ENCODE measurements around the gene CCHCR1. TPM values are rescaled to one million over a fixed set of nuclear protein-coding genes. Genes with fewer than 3 reads are reported as not detected.

CCHCR1 gene
- total RNA-seq, 2 donors from 2014 or later: 17.9 to 18.0 TPM

DNA sequence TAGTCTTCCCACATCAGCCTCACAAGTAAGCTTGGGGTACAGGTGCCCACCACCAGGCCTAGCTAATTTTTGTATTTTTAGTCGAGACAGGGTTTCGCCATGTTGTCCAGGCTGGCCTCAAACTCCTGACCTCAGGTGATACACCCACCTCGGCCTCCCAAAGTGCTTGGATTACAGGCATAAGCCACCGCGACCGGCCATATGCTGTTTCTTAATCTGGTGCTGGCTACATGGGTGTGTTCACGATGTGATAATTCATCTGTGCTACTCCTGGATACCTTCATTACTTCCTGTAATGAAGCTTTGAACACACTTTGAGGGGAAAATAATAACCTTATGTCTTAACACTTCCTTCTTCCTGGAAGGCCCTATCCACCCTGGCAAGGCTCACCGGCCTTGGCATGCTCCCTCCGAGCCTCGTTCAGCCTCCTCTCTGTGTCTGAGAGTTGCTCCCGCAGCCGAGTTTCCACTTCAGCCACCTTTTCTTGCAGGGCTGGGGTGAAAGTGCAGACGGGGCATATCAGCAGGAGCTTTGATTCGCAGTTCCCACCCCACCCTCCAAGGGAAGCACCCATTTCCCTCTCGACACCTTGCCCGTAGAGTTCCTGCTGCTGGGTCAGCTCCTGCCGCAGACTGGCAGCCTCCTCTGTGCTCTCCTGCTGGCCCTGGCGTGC is 13.2 kb downstream of the CCHCR1 start:
- peaks cover 2% of the 10 kb centered on the region for H3K4me1 Mint-ChIP-seq
- H3K36me3 Mint-ChIP-seq (ENCODE audit: low read depth): no peaks in the 10 kb centered on the region
- ATAC-seq: no peak
- H3K4me3 Mint-ChIP-seq: no peak overlapping the region
- H3K27ac Mint-ChIP-seq: no peak overlapping the region
- DNase-seq: no peak
- no peaks in the 10 kb centered on the region for H3K9me3 ChIP-seq (ENCODE audit: control insufficient read depth, low read length, poor library complexity, severe bottlenecking)
- H3K27me3 Mint-ChIP-seq: no peaks in the 10 kb centered on the region

DNA sequence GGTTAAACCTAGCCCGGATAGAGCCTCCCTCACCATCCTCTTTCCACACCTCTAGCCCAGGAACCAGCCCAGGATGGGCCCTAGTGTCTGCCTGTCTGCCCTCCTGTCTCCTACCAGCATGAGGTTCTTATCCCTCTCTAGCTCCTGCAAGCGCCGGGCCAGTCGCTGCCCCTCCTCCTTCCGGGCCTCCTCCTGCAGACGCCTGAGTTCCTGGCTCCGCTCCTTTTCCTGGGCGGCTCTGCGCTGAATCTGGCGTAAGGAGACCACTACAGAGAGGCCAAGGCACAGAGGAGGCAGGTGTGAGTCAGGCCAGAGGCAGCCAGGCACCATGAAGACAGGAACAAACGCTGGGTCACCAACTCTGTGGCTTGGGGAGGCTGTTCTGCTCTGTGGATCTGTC is 14.5 kb downstream of the CCHCR1 start:
- no peak overlapping the region for H3K27ac Mint-ChIP-seq

DNA sequence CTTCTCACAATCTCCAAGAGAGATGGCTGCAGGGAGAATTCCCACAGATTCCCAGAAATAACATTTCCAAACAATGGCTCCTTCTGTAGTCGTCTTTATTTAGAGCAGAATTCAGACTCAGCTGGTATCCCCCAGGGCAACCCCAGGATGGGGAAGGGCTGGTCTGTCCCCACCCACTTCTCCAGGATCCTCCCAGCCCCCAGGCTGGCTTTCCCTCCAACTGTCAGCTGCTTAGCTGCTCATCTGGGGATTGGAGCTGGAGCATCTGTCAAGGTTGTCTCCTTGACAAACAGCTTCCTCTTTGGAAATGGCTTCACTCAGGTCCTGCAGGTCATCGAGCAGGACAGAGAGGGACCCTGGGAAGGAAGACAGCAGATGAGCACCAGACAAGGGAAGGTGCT is 15.2 kb downstream of the CCHCR1 start:
- no peaks in the 10 kb centered on the region for H3K9me3 ChIP-seq (ENCODE audit: control insufficient read depth, low read length, poor library complexity, severe bottlenecking)
- H3K27ac Mint-ChIP-seq: no peak overlapping the region
- H3K4me3 Mint-ChIP-seq: no peak overlapping the region
- no peak for DNase-seq
- peaks cover 3% of the 10 kb centered on the region for H3K36me3 Mint-ChIP-seq (ENCODE audit: low read depth)
- H3K27me3 Mint-ChIP-seq: no peaks in the 10 kb centered on the region
- ATAC-seq: no peak
- H3K4me1 Mint-ChIP-seq: peaks cover 5% of the 10 kb centered on the region

More for the DNA sequence above, 14.5 kb downstream of the CCHCR1 start:
- H3K36me3 Mint-ChIP-seq (ENCODE audit: low read depth): no peaks in the 10 kb centered on the region
- no peaks in the 10 kb centered on the region for H3K27me3 Mint-ChIP-seq
- no peaks in the 10 kb centered on the region for H3K9me3 ChIP-seq (ENCODE audit: control insufficient read depth, low read length, poor library complexity, severe bottlenecking)
- ATAC-seq: no peak
- peaks cover 2% of the 10 kb centered on the region for H3K4me1 Mint-ChIP-seq
- DNase-seq: no peak
- H3K4me3 Mint-ChIP-seq: no peak overlapping the region

DNA sequence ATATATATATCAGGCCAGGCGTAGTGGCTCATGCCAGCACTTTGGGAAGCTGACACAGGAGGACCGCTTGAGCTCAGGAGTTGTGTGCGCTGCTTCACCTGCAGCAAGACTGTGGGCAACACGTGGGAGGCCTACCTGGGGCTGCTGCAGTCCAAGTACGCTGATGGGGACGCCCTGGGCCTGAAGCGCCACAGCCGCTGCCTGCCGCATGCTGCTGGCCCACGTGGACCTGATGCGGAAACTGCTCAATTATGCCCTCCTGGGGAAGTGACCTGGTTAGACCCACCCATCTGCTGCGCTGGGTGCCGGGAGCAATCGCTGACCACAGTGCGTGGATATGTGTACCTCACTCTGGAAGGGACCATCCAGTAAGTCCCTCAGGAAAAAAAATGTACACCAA is 17.0 kb downstream of the CCHCR1 start:
- ATAC-seq (no peak), DNase-seq (no peak)
- H3K4me1 Mint-ChIP-seq: peaks cover 6% of the 10 kb centered on the region

DNA sequence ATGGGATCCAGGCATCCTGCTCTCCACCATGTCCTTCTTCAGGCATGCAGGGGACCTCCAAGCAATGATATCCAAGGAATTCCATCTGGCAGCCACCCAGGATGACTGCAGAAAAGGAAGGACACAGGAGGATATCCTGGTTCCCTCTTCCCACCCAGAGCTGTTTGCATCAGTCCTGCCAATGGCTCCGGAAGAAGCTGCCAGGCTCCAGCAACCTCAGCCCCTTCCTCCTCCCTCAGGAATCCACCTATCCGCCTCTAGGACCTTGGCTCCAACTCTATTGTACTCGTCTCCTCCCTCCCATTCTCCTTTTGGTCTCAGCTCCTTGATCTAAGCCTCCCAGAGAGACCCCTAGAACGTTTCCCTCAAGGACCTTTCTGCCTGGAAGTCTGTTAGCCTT is 18.0 kb downstream of the CCHCR1 start:
- H3K27ac Mint-ChIP-seq: no peak overlapping the region
- no peak for ATAC-seq

More for the DNA sequence above, 17.0 kb downstream of the CCHCR1 start:
- no peak overlapping the region for H3K27ac Mint-ChIP-seq
- peaks cover 3% of the 10 kb centered on the region for H3K36me3 Mint-ChIP-seq (ENCODE audit: low read depth)
- H3K9me3 ChIP-seq (ENCODE audit: control insufficient read depth, low read length, poor library complexity, severe bottlenecking): no peaks in the 10 kb centered on the region
- no peak overlapping the region for H3K4me3 Mint-ChIP-seq
- no peaks in the 10 kb centered on the region for H3K27me3 Mint-ChIP-seq

DNA sequence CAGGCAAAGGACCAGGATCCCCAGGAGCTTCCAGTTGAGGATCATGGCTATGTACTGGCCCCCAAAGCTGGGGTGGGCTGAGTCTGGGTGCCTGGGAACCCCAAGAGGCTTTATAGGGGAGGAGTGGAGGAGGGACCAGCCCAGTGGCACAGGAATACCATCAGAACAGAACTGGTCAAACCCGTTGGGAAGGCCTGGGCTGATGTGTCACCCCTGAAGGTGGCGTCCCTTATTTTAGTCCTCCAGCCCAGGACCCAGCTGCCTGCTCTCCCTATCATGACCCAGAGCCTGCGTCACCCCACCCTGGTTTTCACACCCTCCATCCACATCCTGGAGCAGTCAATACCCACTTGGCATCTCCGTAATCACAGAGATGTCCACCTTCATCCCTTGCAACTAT is 18.6 kb downstream of the CCHCR1 start, which contains the start of gene PSORS1C2:
Gene PSORS1C2 (minus strand): TSS at position 85 of the 400 bp plus-strand sequence. CDS start 40 bp downstream, at position 45.
- H3K36me3 Mint-ChIP-seq (ENCODE audit: low read depth): peaks cover 3% of the 10 kb centered on the region
- no peaks in the 10 kb centered on the region for H3K27me3 Mint-ChIP-seq
- H3K4me1 Mint-ChIP-seq: peaks cover 6% of the 10 kb centered on the region
- no peaks in the 10 kb centered on the region for H3K9me3 ChIP-seq (ENCODE audit: control insufficient read depth, low read length, poor library complexity, severe bottlenecking)
- DNase-seq (no peak), ATAC-seq (no peak)
- H3K27ac Mint-ChIP-seq: peak within 1 kb of the TSS; percentile 87
- H3K4me3 Mint-ChIP-seq: peak within 1 kb of the TSS; percentile 67

More for the DNA sequence above, 18.0 kb downstream of the CCHCR1 start:
- no peak for DNase-seq
- H3K36me3 Mint-ChIP-seq (ENCODE audit: low read depth): peaks cover 3% of the 10 kb centered on the region
- H3K27me3 Mint-ChIP-seq: no peaks in the 10 kb centered on the region
- H3K4me1 Mint-ChIP-seq: peaks cover 6% of the 10 kb centered on the region
- no peaks in the 10 kb centered on the region for H3K9me3 ChIP-seq (ENCODE audit: control insufficient read depth, low read length, poor library complexity, severe bottlenecking)
- H3K4me3 Mint-ChIP-seq: no peak overlapping the region

DNA sequence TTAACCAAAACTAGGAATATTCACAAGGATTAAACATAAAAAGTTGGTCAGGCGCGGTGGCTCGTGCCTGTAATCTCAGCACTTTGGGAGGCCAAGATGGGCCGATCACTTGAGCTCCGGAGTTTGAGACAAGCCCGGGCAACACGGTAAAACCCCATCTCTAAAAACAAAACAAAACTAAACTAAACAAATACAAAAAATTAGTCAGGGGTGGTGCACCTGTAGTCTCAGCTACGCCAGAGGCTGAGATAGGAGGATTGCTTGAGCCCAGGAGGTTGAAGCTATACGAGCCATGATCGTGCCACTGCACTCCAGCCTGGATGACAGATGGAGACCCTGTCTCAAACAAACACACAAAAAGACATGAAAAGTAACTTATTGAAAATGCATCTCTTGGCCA is 21.9 kb downstream of the CCHCR1 start:
- peaks cover 3% of the 10 kb centered on the region for H3K4me1 Mint-ChIP-seq
- no peaks in the 10 kb centered on the region for H3K27me3 Mint-ChIP-seq
- H3K36me3 Mint-ChIP-seq (ENCODE audit: low read depth): peaks cover 3% of the 10 kb centered on the region
- ATAC-seq (no peak), DNase-seq (no peak)
- no peak overlapping the region for H3K27ac Mint-ChIP-seq
- no peak overlapping the region for H3K4me3 Mint-ChIP-seq
- no peaks in the 10 kb centered on the region for H3K9me3 ChIP-seq (ENCODE audit: control insufficient read depth, low read length, poor library complexity, severe bottlenecking)

DNA sequence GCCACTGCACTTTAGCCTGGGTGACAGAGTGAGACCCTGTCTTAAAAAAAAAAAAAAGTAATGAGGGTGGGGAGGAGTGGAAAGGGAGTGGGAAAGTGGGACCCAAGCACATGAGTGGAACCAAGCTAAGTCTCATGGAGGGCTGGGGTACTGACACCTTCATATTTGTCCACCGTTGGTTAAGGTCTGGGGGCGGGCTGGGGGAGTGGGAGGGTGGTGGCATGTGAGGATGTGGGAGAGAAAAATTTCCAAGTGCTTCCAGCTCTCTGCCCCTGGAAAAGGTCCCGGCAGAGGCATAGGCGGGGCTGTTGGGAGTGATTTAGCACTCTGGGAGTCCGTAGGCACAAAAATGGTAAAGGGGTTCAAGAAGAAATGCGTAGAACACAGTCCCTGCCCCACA is 24.8 kb downstream of the CCHCR1 start:
- Mint-ChIP-seq H3K4me3 (no peak overlapping the region), H3K27me3 (peaks cover 11% of the 10 kb centered on the region), H3K27ac (no peak overlapping the region), H3K4me1 (peaks cover 9% of the 10 kb centered on the region), H3K36me3 (ENCODE audit: low read depth) (peaks cover 3% of the 10 kb centered on the region)
- ATAC-seq (no peak), DNase-seq (no peak)
- H3K9me3 ChIP-seq (ENCODE audit: control insufficient read depth, low read length, poor library complexity, severe bottlenecking): no peaks in the 10 kb centered on the region

DNA sequence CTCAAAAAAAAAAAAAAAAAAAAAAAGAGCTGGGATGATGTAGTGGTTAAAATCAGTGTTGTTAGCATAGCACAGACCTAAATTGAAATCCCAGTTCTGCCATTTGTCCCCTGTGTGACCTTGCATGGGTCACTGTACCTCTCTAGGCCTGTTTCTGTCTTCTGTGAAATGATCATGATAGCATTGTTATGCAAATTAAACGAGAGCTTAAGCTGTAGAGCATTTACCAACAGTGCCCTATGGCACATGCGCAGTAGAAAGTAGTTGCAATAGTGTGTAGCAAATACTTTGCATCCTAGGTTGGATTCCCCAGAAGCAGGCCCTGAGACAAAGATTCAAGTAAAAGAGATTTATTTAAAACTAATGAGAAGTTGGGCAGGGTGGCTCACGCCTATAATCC is 26.0 kb downstream of the CCHCR1 start:
- DNase-seq (no peak), ATAC-seq (no peak)
- Mint-ChIP-seq H3K27me3 (peaks cover 13% of the 10 kb centered on the region), H3K27ac (no peak overlapping the region), H3K4me3 (no peak overlapping the region), H3K36me3 (ENCODE audit: low read depth) (no peaks in the 10 kb centered on the region), H3K4me1 (peaks cover 6% of the 10 kb centered on the region)
- no peaks in the 10 kb centered on the region for H3K9me3 ChIP-seq (ENCODE audit: control insufficient read depth, low read length, poor library complexity, severe bottlenecking)

DNA sequence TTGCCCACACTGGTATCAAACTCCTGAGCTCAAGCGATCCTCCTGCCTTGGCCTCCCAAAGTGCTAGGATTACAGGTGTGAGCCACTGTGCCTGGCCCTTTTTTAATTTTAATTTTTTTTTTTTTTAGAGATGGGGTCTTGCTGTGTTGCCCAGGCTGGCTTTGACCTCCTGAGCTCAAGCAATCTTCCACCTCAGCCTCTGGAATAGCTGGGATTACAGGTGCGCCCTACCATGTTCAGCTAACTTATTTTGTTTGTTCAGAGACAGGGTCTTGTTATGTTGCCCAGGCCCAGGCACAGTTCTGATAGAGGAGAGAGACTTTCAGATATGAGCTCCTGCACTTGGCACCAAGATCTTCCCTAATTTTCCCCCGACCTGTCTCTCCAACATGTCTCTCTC is 26.9 kb downstream of the CCHCR1 start:
- Mint-ChIP-seq H3K36me3 (ENCODE audit: low read depth) (no peaks in the 10 kb centered on the region), H3K4me3 (no peak overlapping the region), H3K27ac (no peak overlapping the region), H3K27me3 (peaks cover 13% of the 10 kb centered on the region), H3K4me1 (peaks cover 6% of the 10 kb centered on the region)
- no peaks in the 10 kb centered on the region for H3K9me3 ChIP-seq (ENCODE audit: control insufficient read depth, low read length, poor library complexity, severe bottlenecking)
- DNase-seq: no peak
- no peak for ATAC-seq

DNA sequence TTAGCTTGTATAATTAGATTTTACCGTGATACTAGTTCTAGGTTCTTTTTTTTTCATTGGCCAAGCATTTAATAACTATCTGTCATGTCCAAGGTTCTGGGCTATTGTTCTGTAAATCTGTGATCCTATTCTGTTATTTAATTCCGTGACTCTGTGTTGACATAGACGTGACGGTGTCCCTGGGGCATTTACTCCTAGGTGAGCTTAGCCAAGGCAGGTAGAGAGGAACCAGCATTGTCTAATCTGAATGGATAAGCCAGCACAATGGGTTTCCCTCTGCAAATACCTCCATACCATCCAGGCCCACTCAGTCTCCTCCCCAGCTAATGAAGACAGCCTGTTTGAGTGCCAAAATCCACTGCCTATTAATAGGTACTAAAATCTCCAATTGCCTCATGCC is 28.5 kb downstream of the CCHCR1 start:
- ATAC-seq (no peak), DNase-seq (no peak)
- H3K27me3 Mint-ChIP-seq: peaks cover 13% of the 10 kb centered on the region
- H3K9me3 ChIP-seq (ENCODE audit: control insufficient read depth, low read length, poor library complexity, severe bottlenecking): no peaks in the 10 kb centered on the region
- no peak overlapping the region for H3K27ac Mint-ChIP-seq
- H3K4me3 Mint-ChIP-seq: no peak overlapping the region
- no peaks in the 10 kb centered on the region for H3K36me3 Mint-ChIP-seq (ENCODE audit: low read depth)
- peaks cover 9% of the 10 kb centered on the region for H3K4me1 Mint-ChIP-seq

DNA sequence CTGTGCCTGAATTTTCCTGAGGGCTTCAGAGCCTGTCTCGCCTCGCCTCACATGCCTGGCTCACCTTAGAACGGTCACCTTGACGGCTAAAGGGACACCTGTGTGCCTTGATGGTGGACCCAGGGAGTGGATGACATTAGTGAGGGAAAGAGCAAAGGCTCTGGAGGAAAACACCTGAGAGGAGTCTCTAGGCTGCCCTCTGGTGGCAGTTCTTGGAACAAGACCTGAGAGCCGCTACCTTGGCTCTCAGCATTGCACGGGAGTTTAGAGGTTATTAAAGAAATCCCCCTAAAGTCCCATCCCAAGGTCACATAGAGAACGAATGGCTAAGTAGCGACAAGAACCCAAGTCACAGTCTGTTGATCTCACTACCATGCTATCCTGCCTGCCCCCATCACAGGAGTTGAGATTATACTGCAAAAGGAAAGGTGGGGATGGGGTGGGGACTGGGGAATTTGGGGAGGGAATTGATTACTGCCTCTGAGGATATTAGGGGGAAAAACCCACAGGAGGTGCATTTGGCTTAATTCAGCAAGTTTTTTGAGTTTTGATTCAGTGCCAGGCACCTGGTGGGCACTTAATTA is 29.4 kb downstream of the CCHCR1 start:
- peak; percentile 53 to 75 (median 57) for DNase-seq
- Mint-ChIP-seq H3K4me3 (no peak overlapping the region), H3K4me1 (peaks cover 11% of the 10 kb centered on the region), H3K27ac (peak overlapping the region; percentile 80), H3K36me3 (ENCODE audit: low read depth) (no peaks in the 10 kb centered on the region), H3K27me3 (peaks cover 20% of the 10 kb centered on the region)
- ATAC-seq: peak; percentile 86
- H3K9me3 ChIP-seq (ENCODE audit: control insufficient read depth, low read length, poor library complexity, severe bottlenecking): no peaks in the 10 kb centered on the region

DNA sequence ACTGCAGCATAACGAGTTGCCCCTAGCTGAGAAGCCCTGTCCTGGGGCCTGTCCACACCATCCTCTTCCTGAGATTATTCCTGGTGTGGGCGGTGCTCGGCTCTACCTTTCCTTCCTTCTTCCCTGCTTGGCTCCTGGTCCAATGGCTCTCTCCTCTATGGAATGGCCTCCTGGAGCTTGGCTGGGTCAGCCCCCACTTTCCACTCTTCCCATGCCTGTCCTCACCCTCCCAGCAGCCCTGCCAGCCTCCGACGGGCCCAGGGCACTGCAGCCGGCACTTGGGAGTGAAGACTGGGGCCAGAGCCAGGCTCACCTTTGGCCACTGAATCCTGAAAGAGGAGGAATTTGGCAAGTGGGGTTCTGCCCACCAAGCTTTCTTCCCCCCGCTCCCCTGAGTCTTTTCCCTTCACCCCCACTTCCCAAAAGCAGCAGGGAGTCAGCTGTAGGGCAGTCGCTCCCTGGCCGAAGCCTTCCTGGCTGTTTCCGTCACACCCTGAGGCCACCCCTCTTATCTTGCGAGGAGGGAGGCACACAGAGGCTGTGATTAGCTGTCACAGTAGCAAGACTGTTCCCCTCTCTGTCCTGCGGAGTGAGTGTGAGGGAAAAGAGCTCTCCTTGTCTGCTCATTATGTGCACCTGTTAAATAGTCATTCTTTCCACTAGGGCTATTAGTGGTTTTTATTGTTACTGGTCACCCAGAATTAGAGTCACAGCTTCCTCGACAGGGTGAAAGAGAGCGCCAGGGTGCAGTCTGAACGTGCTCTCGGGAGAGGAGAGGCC is 31.0 kb downstream of the CCHCR1 start:
- no peak for ATAC-seq
- Mint-ChIP-seq H3K4me1 (peaks cover 11% of the 10 kb centered on the region), H3K36me3 (ENCODE audit: low read depth) (no peaks in the 10 kb centered on the region), H3K27me3 (peaks cover 20% of the 10 kb centered on the region), H3K27ac (no peak overlapping the region), H3K4me3 (no peak overlapping the region)
- no peak for DNase-seq
- H3K9me3 ChIP-seq (ENCODE audit: control insufficient read depth, low read length, poor library complexity, severe bottlenecking): no peaks in the 10 kb centered on the region

All from T-helper 17 cell (primary cell).